Endothelial cell of umbilical vein (primary cell): ENCODE measurements around the gene S100A4. TPM values are rescaled to one million over a fixed set of nuclear protein-coding genes. Genes with fewer than 3 reads are reported as not detected.

Experiments used
- BruUV-seq: library from RNA; stranded (reverse); fragments of 400-500 nt; replicated peaks from 2 replicates; lab custom pipeline; 2021; lab: Mats Ljungman, UMichigan
- CTCF ChIA-PET: fragments of 300-600, 350-600 bp; sonication (Branson Sonifier 250); formaldehyde crosslinking; loops from one replicate; lab custom pipeline; 2021; ENCODE audit warnings: antibody characterized with exemption, inconsistent platforms; lab: Charles Lee
- POLR2A ChIA-PET: fragments of 300-600, 350-600 bp; sonication (Branson Sonifier 250); formaldehyde crosslinking; loops from one replicate; lab custom pipeline; 2021; ENCODE audit warnings: antibody characterized with exemption, inconsistent platforms; lab: Charles Lee
- DNase-seq: peaks from one replicate; pipeline ENCODE4 v3.0.0-alpha.2; 2011; ENCODE audit warnings: low read depth, low spot score
- FAIRE-seq: peaks from 2 replicates; lab custom pipeline; 2011; peaks lifted over from hg19 to GRCh38; lab: Jason Lieb, UNC
- H2AFZ ChIP-seq: 2 replicates; pipeline ENCODE4 v1.6.0; 2012; ENCODE audit warnings: low read depth, low read length, control low read depth, inconsistent platforms
- H3K27ac ChIP-seq: 2 replicates; pipeline ENCODE4 v1.5.1; 2011; ENCODE audit warnings: low read depth, mild to moderate bottlenecking, control low read depth, low read length, moderate library complexity; ENCODE audit not compliant: insufficient read depth
- H3K27me3 ChIP-seq, 2 experiments: 2 replicates each; pipeline versions ENCODE4 v1.6.0 to v1.6.1; 2011; ENCODE audit warnings: low read length in 2 of 2, mixed read lengths in 1 of 2; ENCODE audit not compliant: control insufficient read depth in 2 of 2, insufficient read depth in 2 of 2
- H3K36me3 ChIP-seq, 2 experiments: 2 replicates in 1 of 2; 3 replicates in 1 of 2; pipeline ENCODE4 v1.5.1; 2011; ENCODE audit warnings: low read length in 2 of 2, mild to moderate bottlenecking in 1 of 2, moderate library complexity in 1 of 2; ENCODE audit not compliant: control insufficient read depth in 2 of 2, insufficient read depth in 2 of 2; ENCODE audit errors: extremely low read depth in 1 of 2
- H3K4me1 ChIP-seq: 3 replicates; pipeline ENCODE4 v1.5.1; 2011; ENCODE audit warnings: mild to moderate bottlenecking, low read length; ENCODE audit not compliant: control insufficient read depth, insufficient read depth; ENCODE audit errors: extremely low read depth
- H3K4me2 ChIP-seq: 2 replicates; pipeline ENCODE4 v1.6.1; 2011; ENCODE audit warnings: low read length, control low read depth, mixed read lengths; ENCODE audit not compliant: insufficient read depth
- H3K4me3 ChIP-seq, 3 experiments: fragments of 200-600 bp in 1 of 3; sonication (generic), shearing (Covaris generic) in 1 of 3; replicated peaks in 1 of 3; 2 replicates each; pipeline ENCODE4 v1.5.1; 2011 to 2016; ENCODE audit warnings: control low read depth in 3 of 3, low read length in 3 of 3, mild to moderate bottlenecking in 2 of 3, inconsistent platforms in 1 of 3, low read depth in 1 of 3, moderate library complexity in 1 of 3; ENCODE audit not compliant: insufficient read depth in 1 of 3
- H3K79me2 ChIP-seq: 2 replicates; pipeline ENCODE4 v1.6.0; 2012; ENCODE audit warnings: low read length, inconsistent platforms; ENCODE audit not compliant: control insufficient read depth, insufficient read depth
- H3K9ac ChIP-seq: replicated peaks from 2 replicates; pipeline ENCODE3; 2011; ENCODE audit warnings: low read length, control low read depth; ENCODE audit not compliant: insufficient read depth; ENCODE audit errors: extremely low read depth
- H3K9me1 ChIP-seq: replicated peaks from 3 replicates; pipeline ENCODE4 v1.6.0; 2011; ENCODE audit warnings: mild to moderate bottlenecking, low read length; ENCODE audit not compliant: control insufficient read depth, insufficient read depth; ENCODE audit errors: extremely low read depth
- H3K9me3 ChIP-seq: replicated peaks from 2 replicates; pipeline ENCODE4 v1.5.1; 2012; ENCODE audit warnings: low read length, inconsistent platforms; ENCODE audit not compliant: control insufficient read depth, insufficient read depth
- H4K20me1 ChIP-seq: replicated peaks from 2 replicates; pipeline ENCODE3; 2011; ENCODE audit warnings: mild to moderate bottlenecking, low read length; ENCODE audit not compliant: control insufficient read depth, insufficient read depth; ENCODE audit errors: extremely low read depth
- EZH2 ChIP-seq: IDR thresholded peaks from 2 replicates; pipeline ENCODE4 v1.6.1; 2012; ENCODE audit warnings: borderline replicate concordance, low read depth, mild to moderate bottlenecking, moderate library complexity, low read length, inconsistent platforms; ENCODE audit not compliant: severe bottlenecking
- FOS ChIP-seq: IDR thresholded peaks from 2 replicates; pipeline ENCODE4 v1.6.1; 2011; ENCODE audit warnings: mild to moderate bottlenecking, low read length, moderate library complexity, borderline replicate concordance; ENCODE audit not compliant: insufficient read depth
- GATA2 ChIP-seq: IDR thresholded peaks from 2 replicates; pipeline ENCODE4 v1.7.0; 2011; ENCODE audit warnings: low read depth, mild to moderate bottlenecking, moderate library complexity, mixed read lengths, low read length; ENCODE audit not compliant: insufficient read length, insufficient read depth
- JUN ChIP-seq: IDR thresholded peaks from 2 replicates; pipeline ENCODE4 v1.6.1; 2011; ENCODE audit warnings: borderline replicate concordance, low read depth; ENCODE audit not compliant: insufficient read length, insufficient read depth
- MYC ChIP-seq: IDR thresholded peaks from one replicate; pipeline ENCODE4 v1.6.1; 2011; ENCODE audit warnings: mild to moderate bottlenecking, low read depth, low read length
- POLR2A ChIP-seq: IDR thresholded peaks from 2 replicates; pipeline ENCODE4 v1.6.1; 2012; ENCODE audit warnings: low read depth, mild to moderate bottlenecking, control low read depth, low read length
- POLR2AphosphoS5 ChIP-seq: IDR thresholded peaks from 2 replicates; pipeline ENCODE4 v1.6.1; 2012; ENCODE audit warnings: low read depth, mild to moderate bottlenecking, control low read depth, low read length, moderate library complexity; ENCODE audit not compliant: insufficient read depth
- dilution Hi-C: fragments of 300-500 bp; cut with MboI; formaldehyde crosslinking; loops from one replicate; pipeline ENCODE4 v1.15.0; 2019; ENCODE audit warnings: low sequenced_read_pairs; ENCODE audit not compliant: extremely low pct_ligation_motif_present
- intact Hi-C: fragments of 100-400 bp; cut with micrococcal nuclease; formaldehyde crosslinking; loops from one replicate; pipeline ENCODE4 v1.10.0; 2022
- polyA plus RNA-seq, 4 experiments: library from polyadenylated mRNA; depleted of rRNA in 3 of 4; stranded (reverse) in 3 of 4; unstranded in 1 of 4; fragments of >200 nt; gene quantifications; 2 replicates each; pipeline versions ENCODE4 v1.2.1 to v1.2.3, GENCODE V29; 2011 to 2012; ENCODE audit warnings: missing spikeins in 1 of 4
- total RNA-seq: library from RNA; stranded (reverse); gene quantifications from 2 replicates; pipeline ENCODE4 v1.2.3, GENCODE V29; 2021
- TF ChIP-seq, protein P1 (sequence below), 2 donors: IDR thresholded peaks; 1 replicate in 1 of 2; 2 replicates in 1 of 2; pipeline ENCODE4 v1.5.1; 2011; ENCODE audit warnings: low read length in 2 of 2, mild to moderate bottlenecking in 2 of 2, moderate library complexity in 2 of 2, control low read depth in 1 of 2, inconsistent platforms in 1 of 2, low read depth in 1 of 2; ENCODE audit not compliant: insufficient read depth in 1 of 2; ENCODE audit errors: extremely low read depth in 1 of 2
- TF ChIP-seq, protein P2 (sequence below): IDR thresholded peaks from 2 replicates; pipeline ENCODE4 v1.6.1; 2011; ENCODE audit not compliant: insufficient read depth, insufficient read length

S100A4 gene
- total and polyA plus RNA-seq, 2 donors (not counting 3 experiments of a cell fraction or from before 2014, with no cell fraction given), result 1.1 TPM; not detected in 1

DNA sequence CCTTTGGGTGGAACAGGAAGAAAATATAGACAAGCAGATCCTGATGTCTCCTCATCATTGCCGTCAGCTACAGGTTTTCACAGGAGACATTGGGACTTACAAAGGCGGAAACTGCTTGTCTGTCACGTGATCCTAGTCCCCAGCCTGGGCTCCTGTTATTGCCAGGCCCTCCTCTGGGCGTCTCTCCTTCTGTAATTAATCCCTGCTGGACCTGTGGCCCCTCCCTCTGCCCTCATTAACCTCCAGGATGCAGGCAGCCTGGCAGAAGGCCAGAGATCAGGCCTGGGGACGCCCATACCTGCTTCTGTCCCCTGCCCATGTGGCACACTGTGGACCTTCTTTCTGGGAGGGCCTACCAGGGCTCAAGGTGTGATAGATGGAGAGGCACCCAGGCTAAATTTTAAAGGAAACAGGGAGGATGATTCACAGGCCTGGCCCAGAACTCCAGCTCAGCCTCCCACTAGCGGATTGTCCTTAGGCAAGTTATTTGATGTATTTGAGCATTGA is 7.2 kb downstream of the S100A4 start:
- Histone ChIP-seq H3K27me3 (no peaks in the 10 kb centered on the region), H3K79me2 (peaks cover 15% of the 10 kb centered on the region), H4K20me1 (no peaks in the 10 kb centered on the region), H3K27ac (no peak overlapping the region), H3K9ac (no peak overlapping the region), H3K9me1 (no peaks in the 10 kb centered on the region), H2AFZ (no peak overlapping the region), H3K9me3 (no peaks in the 10 kb centered on the region), H3K4me1 (peaks cover 22% of the 10 kb centered on the region), H3K4me2 (no peak overlapping the region), H3K4me3 (no peak overlapping the region), H3K36me3 (no peaks in the 10 kb centered on the region)
- DNase-seq, result no peak
- CTCF ChIA-PET, result interaction anchor here (1.8 kb wide), 1 partner anchor 89 kb away, joined by 5 read pairs; the partner anchor contains the start of gene S100A13
- dilution Hi-C loops, result no loop called here
- POLR2A ChIA-PET, result no interaction called here
- intact Hi-C loops, result no loop called here
- no peak for FAIRE-seq
- TF ChIP-seq GATA2, result no peak
- no peak for TF ChIP-seq POLR2A
- TF ChIP-seq, protein P1, sequence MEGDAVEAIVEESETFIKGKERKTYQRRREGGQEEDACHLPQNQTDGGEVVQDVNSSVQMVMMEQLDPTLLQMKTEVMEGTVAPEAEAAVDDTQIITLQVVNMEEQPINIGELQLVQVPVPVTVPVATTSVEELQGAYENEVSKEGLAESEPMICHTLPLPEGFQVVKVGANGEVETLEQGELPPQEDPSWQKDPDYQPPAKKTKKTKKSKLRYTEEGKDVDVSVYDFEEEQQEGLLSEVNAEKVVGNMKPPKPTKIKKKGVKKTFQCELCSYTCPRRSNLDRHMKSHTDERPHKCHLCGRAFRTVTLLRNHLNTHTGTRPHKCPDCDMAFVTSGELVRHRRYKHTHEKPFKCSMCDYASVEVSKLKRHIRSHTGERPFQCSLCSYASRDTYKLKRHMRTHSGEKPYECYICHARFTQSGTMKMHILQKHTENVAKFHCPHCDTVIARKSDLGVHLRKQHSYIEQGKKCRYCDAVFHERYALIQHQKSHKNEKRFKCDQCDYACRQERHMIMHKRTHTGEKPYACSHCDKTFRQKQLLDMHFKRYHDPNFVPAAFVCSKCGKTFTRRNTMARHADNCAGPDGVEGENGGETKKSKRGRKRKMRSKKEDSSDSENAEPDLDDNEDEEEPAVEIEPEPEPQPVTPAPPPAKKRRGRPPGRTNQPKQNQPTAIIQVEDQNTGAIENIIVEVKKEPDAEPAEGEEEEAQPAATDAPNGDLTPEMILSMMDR (IDR thresholded peaks at IDR 0.05; ENCODE audit: extremely low read depth in 1 of 2, insufficient read depth in 1 of 2, low read depth in 1 of 2, low read length in 2 of 2), result no peak
- no peak for TF ChIP-seq FOS
- no peak for TF ChIP-seq MYC
- TF ChIP-seq, protein P2, sequence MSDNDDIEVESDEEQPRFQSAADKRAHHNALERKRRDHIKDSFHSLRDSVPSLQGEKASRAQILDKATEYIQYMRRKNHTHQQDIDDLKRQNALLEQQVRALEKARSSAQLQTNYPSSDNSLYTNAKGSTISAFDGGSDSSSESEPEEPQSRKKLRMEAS, result no peak
- no peak for TF ChIP-seq JUN
- no peak for TF ChIP-seq POLR2AphosphoS5
- no peak for TF ChIP-seq EZH2
- BruUV-seq, result no TSS peak
